ENCODE measurements around the gene TMEM43.
A peak's percentile ranks its signal among the peaks of the same experiment; 100 is the strongest.

Gene TMEM43

GRCh38 chr3:14157951-14158350, 33.1 kb downstream of the TMEM43 start:
- peaks cover 48 to 95% of the 10 kb centered on the region in 2 experiments for H3K36me3 ChIP-seq (ENCODE audit: control insufficient read depth in 1 of 2, insufficient read depth in 2 of 2, low read depth in 1 of 2, low read length in 2 of 2)
- no peak for DNase-seq
- H3K4me2 ChIP-seq (ENCODE audit: low read length, poor library complexity, severe bottlenecking), result no peak overlapping the region
- H4K91ac ChIP-seq (ENCODE audit: low read length), result peak overlapping the region; percentile 43
- H3K27me3 ChIP-seq (ENCODE audit: control insufficient read depth in 1 of 2, insufficient read depth in 1 of 2, low read length in 2 of 2), result no peaks in the 10 kb centered on the region
- no peak overlapping the region for H3K23ac ChIP-seq (ENCODE audit: low read length in 2 of 2)
- H3K14ac ChIP-seq (ENCODE audit: low read length in 2 of 2), result no peak overlapping the region
- H3K18ac ChIP-seq (ENCODE audit: low read depth in 1 of 2, low read length in 2 of 2), result no peak overlapping the region
- no peak overlapping the region for H2BK5ac ChIP-seq (ENCODE audit: low read depth, low read length, poor library complexity, severe bottlenecking)
- H2BK120ac ChIP-seq (ENCODE audit: low read depth, low read length), result no peak overlapping the region
- peaks cover 2% of the 10 kb centered on the region for H3K4me1 ChIP-seq (ENCODE audit: control insufficient read depth, insufficient read depth, low read depth, low read length)
- H3K4me3 ChIP-seq (ENCODE audit: insufficient read depth in 1 of 2, low read depth in 1 of 2, low read length in 2 of 2), result no peak overlapping the region
- no peak overlapping the region for H2AK5ac ChIP-seq (ENCODE audit: low read length, severe bottlenecking)
- H3K9ac ChIP-seq (ENCODE audit: low read length), result no peak overlapping the region
- H2BK15ac ChIP-seq (ENCODE audit: low read depth, poor library complexity, severe bottlenecking), result no peak overlapping the region
- H3K27ac ChIP-seq (ENCODE audit: low read length, poor library complexity, severe bottlenecking), result no peak overlapping the region
- H2AFZ ChIP-seq (ENCODE audit: low read depth, low read length), result no peak overlapping the region
- H3K4ac ChIP-seq (ENCODE audit: low read depth in 1 of 2, low read length in 2 of 2), result no peak overlapping the region
- peaks cover 23% of the 10 kb centered on the region for H3K9me3 ChIP-seq (ENCODE audit: control insufficient read depth, low read length)
- H4K8ac ChIP-seq (ENCODE audit: low read length), result no peak overlapping the region
- peak overlapping the region in 1 of 2 experiments; percentile 11 for H2BK12ac ChIP-seq (ENCODE audit: low read length in 2 of 2)
- 97% methylated on average over 9 of the region's 9 CpGs for WGBS
- peaks cover 51% of the 10 kb centered on the region for H3K79me1 ChIP-seq (replicated peaks; ENCODE audit: low read length, poor library complexity, severe bottlenecking)

GRCh38 chr3:14158370-14158769, 33.5 kb downstream of the TMEM43 start:
- H3K4me2 ChIP-seq (ENCODE audit: low read length, poor library complexity, severe bottlenecking), result no peak overlapping the region
- no peak overlapping the region for H3K14ac ChIP-seq (ENCODE audit: low read length in 2 of 2)
- H4K8ac ChIP-seq (ENCODE audit: low read length), result no peak overlapping the region
- peaks cover 46 to 95% of the 10 kb centered on the region in 2 experiments for H3K36me3 ChIP-seq (ENCODE audit: control insufficient read depth in 1 of 2, insufficient read depth in 2 of 2, low read depth in 1 of 2, low read length in 2 of 2)
- H3K23ac ChIP-seq (ENCODE audit: low read length in 2 of 2), result no peak overlapping the region
- peaks cover 49% of the 10 kb centered on the region for H3K79me1 ChIP-seq (replicated peaks; ENCODE audit: low read length, poor library complexity, severe bottlenecking)
- H2AFZ ChIP-seq (ENCODE audit: low read depth, low read length), result no peak overlapping the region
- WGBS, result over 99% methylated on average over 14 of the region's 14 CpGs
- no peak overlapping the region for H3K9ac ChIP-seq (ENCODE audit: low read length)
- H3K4me3 ChIP-seq (ENCODE audit: insufficient read depth in 1 of 2, low read depth in 1 of 2, low read length in 2 of 2), result no peak overlapping the region
- H2AK5ac ChIP-seq (ENCODE audit: low read length, severe bottlenecking), result no peak overlapping the region
- no peak overlapping the region for H3K27ac ChIP-seq (ENCODE audit: low read length, poor library complexity, severe bottlenecking)
- H3K9me3 ChIP-seq (ENCODE audit: control insufficient read depth, low read length), result peaks cover 27% of the 10 kb centered on the region
- H2BK12ac ChIP-seq (ENCODE audit: low read length in 2 of 2), result no peak overlapping the region
- no peak overlapping the region for H3K18ac ChIP-seq (ENCODE audit: low read depth in 1 of 2, low read length in 2 of 2)
- DNase-seq, result no peak
- no peaks in the 10 kb centered on the region for H3K27me3 ChIP-seq (ENCODE audit: control insufficient read depth in 1 of 2, insufficient read depth in 1 of 2, low read length in 2 of 2)
- peaks cover 2% of the 10 kb centered on the region for H3K4me1 ChIP-seq (ENCODE audit: control insufficient read depth, insufficient read depth, low read depth, low read length)
- H2BK120ac ChIP-seq (ENCODE audit: low read depth, low read length), result no peak overlapping the region
- no peak overlapping the region for H2BK5ac ChIP-seq (ENCODE audit: low read depth, low read length, poor library complexity, severe bottlenecking)
- no peak overlapping the region for H2BK15ac ChIP-seq (ENCODE audit: low read depth, poor library complexity, severe bottlenecking)
- H4K91ac ChIP-seq (ENCODE audit: low read length), result no peak overlapping the region
- H3K4ac ChIP-seq (ENCODE audit: low read depth in 1 of 2, low read length in 2 of 2), result no peak overlapping the region

GRCh38 chr3:14159426-14159825, 34.6 kb downstream of the TMEM43 start:
- no peak overlapping the region for H2BK120ac ChIP-seq (ENCODE audit: low read depth, low read length)
- no peak overlapping the region for H3K23ac ChIP-seq (ENCODE audit: low read length in 2 of 2)
- no peak overlapping the region for H3K27ac ChIP-seq (ENCODE audit: low read length, poor library complexity, severe bottlenecking)
- peaks cover 44 to 95% of the 10 kb centered on the region in 2 experiments for H3K36me3 ChIP-seq (ENCODE audit: control insufficient read depth in 1 of 2, insufficient read depth in 2 of 2, low read depth in 1 of 2, low read length in 2 of 2)
- no peak overlapping the region for H3K4me3 ChIP-seq (ENCODE audit: insufficient read depth in 1 of 2, low read depth in 1 of 2, low read length in 2 of 2)
- H3K79me1 ChIP-seq (replicated peaks; ENCODE audit: low read length, poor library complexity, severe bottlenecking), result peaks cover 45% of the 10 kb centered on the region
- H4K8ac ChIP-seq (ENCODE audit: low read length), result no peak overlapping the region
- peaks cover 2% of the 10 kb centered on the region for H3K4me1 ChIP-seq (ENCODE audit: control insufficient read depth, insufficient read depth, low read depth, low read length)
- 98% methylated on average over 6 of the region's 8 CpGs for WGBS
- no peak overlapping the region for H2AFZ ChIP-seq (ENCODE audit: low read depth, low read length)
- no peak overlapping the region for H2BK12ac ChIP-seq (ENCODE audit: low read length in 2 of 2)
- no peaks in the 10 kb centered on the region for H3K27me3 ChIP-seq (ENCODE audit: control insufficient read depth in 1 of 2, insufficient read depth in 1 of 2, low read length in 2 of 2)
- no peak overlapping the region for H2BK5ac ChIP-seq (ENCODE audit: low read depth, low read length, poor library complexity, severe bottlenecking)
- DNase-seq, result no peak
- no peak overlapping the region for H3K14ac ChIP-seq (ENCODE audit: low read length in 2 of 2)
- no peak overlapping the region for H3K4me2 ChIP-seq (ENCODE audit: low read length, poor library complexity, severe bottlenecking)
- no peak overlapping the region for H4K91ac ChIP-seq (ENCODE audit: low read length)
- peaks cover 29% of the 10 kb centered on the region for H3K9me3 ChIP-seq (ENCODE audit: control insufficient read depth, low read length)
- no peak overlapping the region for H3K9ac ChIP-seq (ENCODE audit: low read length)
- H3K18ac ChIP-seq (ENCODE audit: low read depth in 1 of 2, low read length in 2 of 2), result no peak overlapping the region
- no peak overlapping the region for H3K4ac ChIP-seq (ENCODE audit: low read depth in 1 of 2, low read length in 2 of 2)
- H2AK5ac ChIP-seq (ENCODE audit: low read length, severe bottlenecking), result no peak overlapping the region
- no peak overlapping the region for H2BK15ac ChIP-seq (ENCODE audit: low read depth, poor library complexity, severe bottlenecking)

GRCh38 chr3:14161282-14161681, 36.4 kb downstream of the TMEM43 start:
- no peak overlapping the region for H2AFZ ChIP-seq (ENCODE audit: low read depth, low read length)
- no peak overlapping the region for H3K27ac ChIP-seq (ENCODE audit: low read length, poor library complexity, severe bottlenecking)
- no peak overlapping the region for H3K18ac ChIP-seq (ENCODE audit: low read depth in 1 of 2, low read length in 2 of 2)
- no peak overlapping the region for H3K23ac ChIP-seq (ENCODE audit: low read length in 2 of 2)
- no peak overlapping the region for H3K4me2 ChIP-seq (ENCODE audit: low read length, poor library complexity, severe bottlenecking)
- H2BK15ac ChIP-seq (ENCODE audit: low read depth, poor library complexity, severe bottlenecking), result no peak overlapping the region
- no peaks in the 10 kb centered on the region for H3K27me3 ChIP-seq (ENCODE audit: control insufficient read depth in 1 of 2, insufficient read depth in 1 of 2, low read length in 2 of 2)
- H2BK12ac ChIP-seq (ENCODE audit: low read length in 2 of 2), result no peak overlapping the region
- H3K4me3 ChIP-seq (ENCODE audit: insufficient read depth in 1 of 2, low read depth in 1 of 2, low read length in 2 of 2), result peak overlapping the region in 1 of 2 experiments; percentile 5
- H3K9ac ChIP-seq (ENCODE audit: low read length), result no peak overlapping the region
- no peak overlapping the region for H4K8ac ChIP-seq (ENCODE audit: low read length)
- no peak overlapping the region for H2BK5ac ChIP-seq (ENCODE audit: low read depth, low read length, poor library complexity, severe bottlenecking)
- no peak overlapping the region for H2AK5ac ChIP-seq (ENCODE audit: low read length, severe bottlenecking)
- no peak overlapping the region for H3K14ac ChIP-seq (ENCODE audit: low read length in 2 of 2)
- H2BK120ac ChIP-seq (ENCODE audit: low read depth, low read length), result no peak overlapping the region
- peaks cover 46% of the 10 kb centered on the region for H3K79me1 ChIP-seq (replicated peaks; ENCODE audit: low read length, poor library complexity, severe bottlenecking)
- H3K4ac ChIP-seq (ENCODE audit: low read depth in 1 of 2, low read length in 2 of 2), result no peak overlapping the region
- no peak overlapping the region for H4K91ac ChIP-seq (ENCODE audit: low read length)
- no CpG with 5 or more reads among the region's 2 CpGs for WGBS
- H3K36me3 ChIP-seq (ENCODE audit: control insufficient read depth in 1 of 2, insufficient read depth in 2 of 2, low read depth in 1 of 2, low read length in 2 of 2), result peaks cover 50 to 99% of the 10 kb centered on the region in 2 experiments
- no peak for DNase-seq
- H3K4me1 ChIP-seq (ENCODE audit: control insufficient read depth, insufficient read depth, low read depth, low read length), result no peaks in the 10 kb centered on the region
- peaks cover 29% of the 10 kb centered on the region for H3K9me3 ChIP-seq (ENCODE audit: control insufficient read depth, low read length)
